GM10847 (cell line): ENCODE data around the gene TNRC18.

Source experiments
- POLR2A ChIP-seq: IDR thresholded peaks from 2 replicates; pipeline ENCODE4 v1.6.1; 2011; ENCODE audit not compliant: insufficient read length; ENCODE audit errors: extremely low read depth

Gene TNRC18

DNA sequence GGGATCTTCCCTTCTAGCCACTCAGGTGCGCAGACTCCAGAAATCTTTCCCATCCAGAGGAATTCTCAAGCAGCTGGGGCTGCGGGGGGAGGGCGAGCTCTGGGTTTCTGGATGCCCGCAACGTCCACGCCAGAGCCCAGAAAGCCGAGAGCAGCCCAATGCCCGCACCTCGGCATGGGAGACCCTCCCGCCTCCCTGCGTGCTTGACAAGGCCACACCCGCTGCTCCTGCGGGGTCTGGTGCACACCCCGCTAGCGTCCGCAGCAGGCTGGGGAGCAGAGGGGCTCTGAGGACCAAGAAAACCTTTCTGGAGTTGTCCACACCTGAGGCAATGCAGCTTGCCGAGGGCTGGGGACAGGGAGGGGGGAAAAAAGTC, 74.6 kb downstream of the TNRC18 start:
- TF ChIP-seq POLR2A = no peak

DNA sequence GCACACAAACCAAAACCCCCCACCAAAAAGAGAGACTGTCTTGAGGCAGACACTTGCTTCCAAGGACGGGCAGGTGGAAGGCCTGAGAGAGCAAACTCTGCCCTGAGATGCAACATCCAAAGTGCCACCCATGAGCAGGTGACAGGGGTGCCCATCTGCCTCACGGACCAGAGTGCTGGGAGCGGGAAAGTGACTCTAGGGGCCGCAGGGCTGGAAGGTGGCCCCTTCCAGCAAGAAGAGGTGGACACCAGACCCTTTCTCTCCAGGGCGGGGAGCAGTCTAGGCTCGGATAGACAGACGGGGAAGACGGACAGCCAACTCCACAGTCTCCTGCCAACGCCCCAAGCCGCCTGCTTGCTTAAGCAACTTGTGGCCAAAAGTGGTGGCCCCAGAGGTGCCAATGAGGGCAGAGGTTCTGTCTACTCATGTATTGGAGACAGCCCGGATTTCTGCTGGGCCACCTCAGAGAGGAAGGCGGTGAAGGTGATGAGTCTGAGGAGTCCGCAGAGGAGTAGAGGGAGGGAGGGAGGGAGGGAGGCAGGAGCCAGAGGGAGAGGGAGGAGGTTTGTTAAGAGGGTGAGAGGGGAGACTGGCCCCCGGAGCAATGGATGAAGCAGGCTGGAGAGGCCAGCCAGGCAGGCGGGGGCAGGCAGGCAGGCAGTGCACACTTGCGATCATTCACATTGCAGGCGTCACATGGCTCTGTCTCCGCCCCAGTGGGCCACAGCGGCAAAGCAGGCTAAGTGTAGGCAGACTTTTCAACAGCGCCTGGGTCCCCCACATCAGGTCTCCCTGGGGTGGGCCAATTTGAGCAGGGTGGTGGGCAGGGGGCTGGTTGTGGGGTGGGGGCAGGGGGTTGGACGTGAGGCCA, 75.3 kb downstream of the TNRC18 start:
- TF ChIP-seq POLR2A = no peak

- TF ChIP-seq POLR2A = no peak
Observed at GRCh38 chr7:5345671-5346070, 78.0 kb downstream of the TNRC18 start.

DNA sequence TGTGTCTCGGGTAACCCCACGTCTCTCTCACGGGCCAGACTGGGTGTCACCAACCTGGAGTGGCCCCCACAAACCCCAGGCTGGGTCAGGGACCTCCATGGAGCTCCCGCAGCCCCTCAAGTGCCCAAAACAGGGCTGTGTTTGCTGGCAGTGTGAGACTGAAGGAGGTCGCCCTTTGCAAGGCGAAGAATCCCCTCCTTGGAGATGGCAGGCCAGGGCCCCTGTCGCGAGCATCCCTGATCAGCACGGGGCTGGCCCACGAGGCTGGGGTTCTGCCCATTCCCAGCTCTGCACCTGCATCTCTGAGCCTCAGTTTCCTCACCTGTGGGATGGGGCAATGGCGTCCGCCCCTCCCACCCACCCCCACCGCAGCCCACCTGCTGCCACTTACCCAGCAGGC, 78.5 kb downstream of the TNRC18 start:
- no peak for TF ChIP-seq POLR2A

DNA sequence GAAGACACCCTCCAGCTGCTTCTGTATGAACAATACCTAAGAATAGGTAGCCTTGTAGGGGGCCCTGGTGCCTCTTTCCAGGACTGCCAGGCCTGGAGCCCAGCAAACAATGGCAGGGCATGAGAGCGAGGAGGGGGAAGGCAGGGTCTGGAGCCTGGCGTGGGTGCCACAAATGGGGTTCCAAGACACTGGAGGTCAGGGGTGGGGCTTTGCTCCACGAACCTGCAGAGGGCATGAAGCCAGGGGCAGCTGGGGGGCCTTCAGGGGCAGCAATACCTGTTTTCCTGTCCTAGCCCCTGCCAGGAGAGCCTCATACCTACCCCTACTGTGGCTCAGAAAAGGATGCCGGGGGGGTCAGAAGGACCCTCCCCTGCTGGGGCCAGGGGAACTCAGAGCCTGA, 79.3 kb downstream of the TNRC18 start:
- TF ChIP-seq POLR2A = no peak

DNA sequence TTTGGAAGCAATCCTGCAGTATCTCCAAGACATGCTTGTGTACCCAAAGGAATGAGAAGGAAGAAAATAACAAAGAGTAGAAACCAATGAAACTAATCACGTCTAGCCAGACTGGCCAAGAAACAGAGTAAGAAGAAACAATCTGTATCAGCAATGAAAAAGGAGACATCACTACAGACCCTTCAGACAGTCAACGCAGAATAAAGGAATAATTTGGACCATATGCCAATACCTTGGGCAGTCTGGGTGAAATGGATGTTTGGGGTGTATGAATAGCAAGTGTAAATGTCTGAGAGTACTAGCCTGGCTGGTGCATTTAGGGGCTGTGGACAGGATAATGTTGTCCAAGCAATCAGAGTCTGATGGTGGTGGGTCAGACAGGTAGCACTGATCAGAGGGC, 79.8 kb downstream of the TNRC18 start:
- TF ChIP-seq POLR2A = no peak

DNA sequence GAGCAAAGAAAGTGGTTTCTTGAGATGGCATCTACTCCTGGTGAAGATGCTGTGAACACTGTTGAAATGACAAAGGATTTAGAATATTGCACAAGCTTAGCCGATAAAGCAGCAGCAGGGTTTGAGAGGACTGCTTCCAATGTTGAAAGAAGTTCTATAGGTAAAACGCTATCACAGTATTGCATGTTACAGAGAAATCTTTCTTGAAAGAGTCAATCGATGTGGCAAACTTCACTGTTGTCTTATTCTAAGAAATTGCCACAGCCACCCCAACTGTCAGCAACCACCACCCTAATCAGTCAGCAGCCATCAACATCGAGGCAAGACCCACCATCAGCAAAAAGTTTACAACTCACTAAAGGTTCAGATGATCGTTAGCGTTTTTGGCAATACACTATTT, 81.0 kb downstream of the TNRC18 start:
- no peak for TF ChIP-seq POLR2A

- TF ChIP-seq POLR2A = no peak
Observed at GRCh38 chr7:5339955-5340354, 83.7 kb downstream of the TNRC18 start.

DNA sequence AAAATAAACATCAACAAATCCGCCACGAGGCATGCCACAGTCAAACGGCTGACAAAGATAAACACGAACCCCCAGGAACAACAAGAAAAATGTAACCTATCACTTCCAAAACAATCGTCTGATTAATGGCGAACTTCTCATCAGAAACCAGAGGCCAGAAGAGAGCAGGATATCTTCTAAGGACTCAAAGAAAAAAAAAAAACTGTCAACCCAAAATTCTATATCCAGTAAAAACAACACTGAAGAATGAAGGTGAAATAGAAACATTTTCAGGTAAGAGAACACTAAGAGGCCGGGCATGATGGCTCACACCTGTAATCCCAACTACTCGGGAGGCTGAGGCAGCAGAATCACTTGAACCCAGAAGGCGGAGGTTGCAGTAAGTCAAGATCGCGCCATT, 86.6 kb downstream of the TNRC18 start:
- TF ChIP-seq POLR2A = no peak

DNA sequence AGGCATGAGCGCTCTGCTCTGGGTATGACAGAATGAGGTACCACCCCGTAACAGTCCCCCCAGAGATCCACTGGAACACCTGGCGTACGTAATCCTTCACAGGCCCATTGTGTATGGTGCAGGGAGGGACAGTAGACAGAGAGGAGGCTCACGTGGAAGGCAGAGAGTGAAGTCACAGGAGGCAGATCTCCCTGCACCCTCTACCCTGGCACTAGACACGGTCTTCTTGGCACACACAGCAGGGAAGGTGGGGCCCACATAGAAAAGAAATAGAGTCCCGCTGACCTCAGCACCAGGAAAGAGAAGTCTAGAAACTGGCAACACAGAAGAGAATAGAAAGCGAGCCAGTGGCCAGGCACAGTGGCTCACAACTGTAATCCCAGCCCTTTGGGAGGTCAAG, 89.0 kb downstream of the TNRC18 start:
- TF ChIP-seq POLR2A = no peak

DNA sequence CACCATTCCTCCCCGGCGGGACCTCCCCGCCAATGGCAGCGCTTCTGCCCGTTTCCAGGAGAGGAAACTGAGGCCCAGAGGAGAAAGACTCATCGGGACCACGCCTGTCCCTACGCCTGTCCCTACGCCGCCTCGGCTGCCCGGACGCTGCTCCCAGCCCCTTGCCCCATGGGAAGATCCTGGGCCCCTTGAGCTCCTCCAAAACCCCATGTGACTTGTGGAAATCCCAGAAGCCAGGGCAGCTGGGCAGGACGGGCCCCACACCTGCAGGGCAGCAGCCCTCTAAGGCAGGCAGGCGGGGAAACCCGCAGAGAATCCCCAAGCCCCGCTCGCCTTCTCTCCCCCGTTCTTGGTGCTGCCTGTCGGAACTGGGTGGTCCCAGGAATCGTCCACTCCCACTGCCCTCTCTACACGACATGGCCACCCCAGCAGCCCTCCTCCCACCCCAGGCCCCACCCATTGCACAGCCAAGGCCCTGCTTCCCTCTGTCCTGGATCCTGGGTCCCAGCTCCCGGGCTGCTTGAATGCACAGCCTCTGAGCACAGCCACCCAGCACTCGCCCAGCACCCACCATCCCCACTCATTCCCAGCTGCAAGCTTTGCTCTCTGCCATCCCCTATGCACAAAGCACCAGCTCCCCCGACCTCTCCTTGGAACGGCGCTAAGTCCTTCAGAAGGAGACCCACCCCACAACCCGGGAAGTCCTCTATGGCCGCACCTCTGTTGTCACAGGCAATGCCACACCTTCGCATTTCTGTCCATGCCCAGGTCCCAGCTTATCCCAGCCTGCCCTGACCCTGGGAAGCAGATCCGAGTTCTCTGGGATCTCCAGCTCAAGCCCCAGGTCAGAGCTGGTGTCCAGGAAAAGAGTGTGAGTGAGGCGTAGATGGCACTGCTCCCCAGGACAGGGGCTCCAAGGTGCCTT, 90.3 kb downstream of the TNRC18 start:
- TF ChIP-seq POLR2A = no peak

GRCh38 chr7:5332579-5332978, 91.1 kb downstream of the TNRC18 start:
- no peak for TF ChIP-seq POLR2A

- TF ChIP-seq POLR2A = no peak
Observed at GRCh38 chr7:5330288-5330687, 93.3 kb downstream of the TNRC18 start.

GRCh38 chr7:5324961-5325360, 98.7 kb downstream of the TNRC18 start:
- no peak for TF ChIP-seq POLR2A

GRCh38 chr7:5322621-5323410, 100.8 kb downstream of the TNRC18 start:
- no peak for TF ChIP-seq POLR2A
